GM23338 (cell line): ENCODE data around the gene HOXD4. TPM values are rescaled to one million over a fixed set of nuclear protein-coding genes. Genes with fewer than 3 reads are reported as not detected.

Experiments
- ATAC-seq: fragments of 200-7000 bp; cut with Tn5 transposase; 3 replicates; pipeline ENCODE4 v1.9.1; 2020
- DNase-seq: peaks from one replicate; pipeline ENCODE4 v3.0.0-alpha.2; 2015; ENCODE audit warnings: low spot score
- H2AFZ ChIP-seq: fragments of 200-600 bp; sonication (generic); 2 replicates; pipeline ENCODE4 v1.8.0; 2016; ENCODE audit warnings: antibody characterized with exemption, mild to moderate bottlenecking, moderate library complexity
- H3F3A ChIP-seq: fragments of 200-600 bp; sonication (generic); replicated peaks from 2 replicates; pipeline ENCODE4 v1.8.0; 2017; ENCODE audit warnings: antibody characterized with exemption, mixed run types, low read depth
- H3K27ac ChIP-seq: fragments of 200-600 bp; sonication (generic); 2 replicates; pipeline ENCODE4 v1.6.1; 2016; ENCODE audit warnings: low read depth
- H3K27me3 ChIP-seq: fragments of 200-600 bp; sonication (generic); 2 replicates; pipeline ENCODE4 v1.8.0; 2016; ENCODE audit warnings: mild to moderate bottlenecking, mixed run types, moderate library complexity; ENCODE audit not compliant: insufficient read depth
- H3K36me3 ChIP-seq: fragments of 200-600 bp; sonication (generic); 2 replicates; pipeline ENCODE4 v1.8.0; 2016; ENCODE audit warnings: mild to moderate bottlenecking; ENCODE audit not compliant: insufficient read depth
- H3K4me1 ChIP-seq: fragments of 200-600 bp; sonication (generic); 2 replicates; pipeline ENCODE4 v1.8.0; 2016; ENCODE audit warnings: mild to moderate bottlenecking, moderate library complexity; ENCODE audit not compliant: insufficient read depth
- H3K4me2 ChIP-seq: fragments of 200-600 bp; sonication (generic); 2 replicates; pipeline ENCODE4 v1.7.1; 2017; ENCODE audit warnings: mixed run types
- H3K4me3 ChIP-seq: fragments of 200-600 bp; sonication (generic); 2 replicates; pipeline ENCODE4 v1.6.1; 2016; ENCODE audit warnings: mixed run types
- H3K79me2 ChIP-seq: fragments of 200-600 bp; sonication (generic); replicated peaks from 2 replicates; pipeline ENCODE4 v1.8.0; 2017; ENCODE audit warnings: mild to moderate bottlenecking; ENCODE audit not compliant: insufficient read depth
- H3K9me2 ChIP-seq: fragments of 200-600 bp; sonication (generic); 2 replicates; pipeline ENCODE4 v1.8.0; 2017; ENCODE audit not compliant: insufficient read depth
- H4K20me1 ChIP-seq: fragments of 200-600 bp; sonication (generic); replicated peaks from 2 replicates; pipeline ENCODE4 v1.8.0; 2017; ENCODE audit warnings: mild to moderate bottlenecking; ENCODE audit not compliant: insufficient read depth
- H3K27ac Mint-ChIP-seq: 2 replicates; pipeline ENCODE4 v1.8.0; 2020; ENCODE audit warnings: inconsistent platforms, mild to moderate bottlenecking, moderate library complexity, mixed read lengths
- H3K27me3 Mint-ChIP-seq: 3 replicates; pipeline ENCODE4 v1.8.0; 2022; ENCODE audit warnings: low read depth, mild to moderate bottlenecking, moderate library complexity, mixed read lengths, inconsistent platforms; ENCODE audit not compliant: insufficient read depth, poor library complexity
- H3K36me3 Mint-ChIP-seq: 3 replicates; pipeline ENCODE4 v1.8.0; 2021; ENCODE audit warnings: low read depth, mild to moderate bottlenecking, inconsistent platforms, moderate library complexity, mixed read lengths
- H3K4me1 Mint-ChIP-seq: 3 replicates; pipeline ENCODE4 v1.8.0; 2020; ENCODE audit warnings: mild to moderate bottlenecking, inconsistent platforms, mixed read lengths
- H3K4me3 Mint-ChIP-seq: 3 replicates; pipeline ENCODE4 v1.8.0; 2021; ENCODE audit warnings: moderate library complexity, mild to moderate bottlenecking, inconsistent platforms, mixed read lengths
- H3K9me3 Mint-ChIP-seq: 3 replicates; pipeline ENCODE4 v1.8.0; 2020; ENCODE audit warnings: moderate library complexity, mild to moderate bottlenecking, inconsistent platforms, mixed read lengths
- CREB1 ChIP-seq: fragments of 250-450 bp; sonication (Bioruptor Pico); IDR thresholded peaks from 2 replicates; pipeline ENCODE4 v1.5.0; 2020; ENCODE audit warnings: low read depth, mild to moderate bottlenecking, moderate library complexity
- CTCF ChIP-seq, 2 experiments: fragments of 200-600 bp in 1 of 2; sonication (generic) in 1 of 2; conservative IDR thresholded peaks; 2 replicates each; pipeline versions ENCODE4 v1.5.1 to v1.6.1; 2016 to 2017; ENCODE audit warnings: antibody characterized with exemption in 2 of 2, low read depth in 2 of 2, mild to moderate bottlenecking in 2 of 2, moderate library complexity in 1 of 2
- EZH2 ChIP-seq: fragments of 200-600 bp; sonication (generic); IDR thresholded peaks from one replicate; pipeline ENCODE4 v1.8.0; 2017; ENCODE audit warnings: antibody characterized with exemption, mild to moderate bottlenecking, low read depth; ENCODE audit not compliant: unreplicated experiment
- EZH2phosphoT487 ChIP-seq: fragments of 200-600 bp; sonication (generic); IDR thresholded peaks from one replicate; pipeline ENCODE4 v1.8.1; 2018; ENCODE audit warnings: antibody characterized with exemption; ENCODE audit not compliant: unreplicated experiment
- JUNB ChIP-seq: IDR thresholded peaks from one replicate; pipeline ENCODE4 v1.6.1; 2016; ENCODE audit warnings: antibody characterized with exemption; ENCODE audit not compliant: unreplicated experiment
- NANOG ChIP-seq: IDR thresholded peaks from 2 replicates; pipeline ENCODE4 v1.6.1; 2016; ENCODE audit warnings: antibody characterized with exemption, borderline replicate concordance
- POLR2AphosphoS5 ChIP-seq: IDR thresholded peaks from 2 replicates; pipeline ENCODE4 v1.6.1; 2016; ENCODE audit warnings: antibody characterized with exemption, low read depth
- STAT1 ChIP-seq: IDR thresholded peaks from one replicate; pipeline ENCODE4 v1.6.1; 2016; ENCODE audit warnings: antibody characterized with exemption; ENCODE audit not compliant: unreplicated experiment
- ZNF114 ChIP-seq: fragments of 250-450 bp; sonication (Bioruptor Pico); IDR thresholded peaks from 2 replicates; pipeline ENCODE4 v1.5.0; 2020; ENCODE audit warnings: mild to moderate bottlenecking, moderate library complexity
- ZNF331 ChIP-seq: fragments of 250-450 bp; sonication (Bioruptor Pico); IDR thresholded peaks from 2 replicates; pipeline ENCODE4 v1.5.0; 2020; ENCODE audit warnings: low read depth, mild to moderate bottlenecking, moderate library complexity
- polyA plus RNA-seq: library from polyadenylated mRNA; unstranded; fragments of >200 nt; fragmentation: Nextera tagmentation; extraction: Ambion mirVana; gene quantifications from 2 replicates; pipeline ENCODE4 v1.2.1, GENCODE V29; 2016
- total RNA-seq: library from RNA; depleted of rRNA; stranded (reverse); fragments of >200 nt; shearing (Covaris generic); gene quantifications from 2 replicates; pipeline ENCODE4 v1.2.3, GENCODE V29; 2014
- TF ChIP-seq, protein P1 (sequence below): IDR thresholded peaks from one replicate; pipeline ENCODE4 v1.6.1; 2018; ENCODE audit warnings: antibody characterized with exemption; ENCODE audit not compliant: unreplicated experiment
- TF ChIP-seq, protein P2 (sequence below): IDR thresholded peaks from 2 replicates; pipeline ENCODE4 v1.6.1; 2016; ENCODE audit warnings: antibody characterized with exemption

HOXD4 gene
- total and polyA plus RNA-seq, 2 experiments from 2014 or later: not detected

GRCh38 chr2:176181551-176181950, 30.2 kb downstream of the HOXD4 start:
- no peak overlapping the region for H3K4me2 ChIP-seq
- Mint-ChIP-seq H3K27me3 (peaks cover 99% of the 10 kb centered on the region), H3K36me3 (no peaks in the 10 kb centered on the region), H3K4me3 (no peak overlapping the region), H3K4me1 (peaks cover 24% of the 10 kb centered on the region), H3K27ac (no peak overlapping the region), H3K9me3 (0 out of 3 replicates have a peak, but pooled peaks cover 3% of the 10 kb centered on the region)
- H2AFZ ChIP-seq: no peak overlapping the region
- no peak overlapping the region for H3K4me3 ChIP-seq
- no peak overlapping the region for H3K27ac ChIP-seq
- ATAC-seq: no peak
- no peak for DNase-seq
- H3K27me3 ChIP-seq: peaks cover 100% of the 10 kb centered on the region
- H3K9me2 ChIP-seq: no peaks in the 10 kb centered on the region
- peaks cover 31% of the 10 kb centered on the region for H3F3A ChIP-seq
- H3K4me1 ChIP-seq: peaks cover 25% of the 10 kb centered on the region
- no peaks in the 10 kb centered on the region for H3K79me2 ChIP-seq
- peaks cover 23% of the 10 kb centered on the region for H4K20me1 ChIP-seq
- TF ChIP-seq STAT1 (no peak), CREB1 (CRISPR knock-in tag) (no peak), EZH2 (peak; percentile 36), CTCF (conservative IDR thresholded peaks at IDR 0.05; ENCODE audit: low read depth in 2 of 2) (no peak), ZNF331 (no peak), NANOG (no peak), ZNF114 (CRISPR knock-in tag) (no peak), POLR2AphosphoS5 (no peak), JUNB (no peak)
- H3K36me3 ChIP-seq: no peaks in the 10 kb centered on the region

- Histone ChIP-seq H3K4me3 (no peak overlapping the region), H4K20me1 (peaks cover 15% of the 10 kb centered on the region), H3K9me2 (no peaks in the 10 kb centered on the region), H3K4me1 (peaks cover 28% of the 10 kb centered on the region), H3F3A (peaks cover 25% of the 10 kb centered on the region), H3K4me2 (no peak overlapping the region), H2AFZ (no peak overlapping the region), H3K27ac (no peak overlapping the region), H3K79me2 (no peaks in the 10 kb centered on the region), H3K36me3 (no peaks in the 10 kb centered on the region), H3K27me3 (peaks cover 100% of the 10 kb centered on the region)
- Mint-ChIP-seq H3K4me3 (no peak overlapping the region), H3K4me1 (peaks cover 24% of the 10 kb centered on the region), H3K27ac (no peak overlapping the region), H3K9me3 (no peaks in the 10 kb centered on the region), H3K27me3 (peaks cover 99% of the 10 kb centered on the region), H3K36me3 (no peaks in the 10 kb centered on the region)
- DNase-seq: no peak
- no peak for ATAC-seq
- no peak for TF ChIP-seq POLR2AphosphoS5
- no peak for TF ChIP-seq EZH2phosphoT487
- no peak for TF ChIP-seq ZNF331
- no peak for TF ChIP-seq STAT1
- no peak for TF ChIP-seq CREB1 (CRISPR knock-in tag)
- no peak for TF ChIP-seq NANOG
- no peak for TF ChIP-seq ZNF114 (CRISPR knock-in tag)
- TF ChIP-seq JUNB: no peak
- TF ChIP-seq, protein P1, sequence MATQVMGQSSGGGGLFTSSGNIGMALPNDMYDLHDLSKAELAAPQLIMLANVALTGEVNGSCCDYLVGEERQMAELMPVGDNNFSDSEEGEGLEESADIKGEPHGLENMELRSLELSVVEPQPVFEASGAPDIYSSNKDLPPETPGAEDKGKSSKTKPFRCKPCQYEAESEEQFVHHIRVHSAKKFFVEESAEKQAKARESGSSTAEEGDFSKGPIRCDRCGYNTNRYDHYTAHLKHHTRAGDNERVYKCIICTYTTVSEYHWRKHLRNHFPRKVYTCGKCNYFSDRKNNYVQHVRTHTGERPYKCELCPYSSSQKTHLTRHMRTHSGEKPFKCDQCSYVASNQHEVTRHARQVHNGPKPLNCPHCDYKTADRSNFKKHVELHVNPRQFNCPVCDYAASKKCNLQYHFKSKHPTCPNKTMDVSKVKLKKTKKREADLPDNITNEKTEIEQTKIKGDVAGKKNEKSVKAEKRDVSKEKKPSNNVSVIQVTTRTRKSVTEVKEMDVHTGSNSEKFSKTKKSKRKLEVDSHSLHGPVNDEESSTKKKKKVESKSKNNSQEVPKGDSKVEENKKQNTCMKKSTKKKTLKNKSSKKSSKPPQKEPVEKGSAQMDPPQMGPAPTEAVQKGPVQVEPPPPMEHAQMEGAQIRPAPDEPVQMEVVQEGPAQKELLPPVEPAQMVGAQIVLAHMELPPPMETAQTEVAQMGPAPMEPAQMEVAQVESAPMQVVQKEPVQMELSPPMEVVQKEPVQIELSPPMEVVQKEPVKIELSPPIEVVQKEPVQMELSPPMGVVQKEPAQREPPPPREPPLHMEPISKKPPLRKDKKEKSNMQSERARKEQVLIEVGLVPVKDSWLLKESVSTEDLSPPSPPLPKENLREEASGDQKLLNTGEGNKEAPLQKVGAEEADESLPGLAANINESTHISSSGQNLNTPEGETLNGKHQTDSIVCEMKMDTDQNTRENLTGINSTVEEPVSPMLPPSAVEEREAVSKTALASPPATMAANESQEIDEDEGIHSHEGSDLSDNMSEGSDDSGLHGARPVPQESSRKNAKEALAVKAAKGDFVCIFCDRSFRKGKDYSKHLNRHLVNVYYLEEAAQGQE: no peak
- no peak for TF ChIP-seq CTCF (conservative IDR thresholded peaks at IDR 0.05; ENCODE audit: low read depth in 2 of 2)
- TF ChIP-seq, protein P2, sequence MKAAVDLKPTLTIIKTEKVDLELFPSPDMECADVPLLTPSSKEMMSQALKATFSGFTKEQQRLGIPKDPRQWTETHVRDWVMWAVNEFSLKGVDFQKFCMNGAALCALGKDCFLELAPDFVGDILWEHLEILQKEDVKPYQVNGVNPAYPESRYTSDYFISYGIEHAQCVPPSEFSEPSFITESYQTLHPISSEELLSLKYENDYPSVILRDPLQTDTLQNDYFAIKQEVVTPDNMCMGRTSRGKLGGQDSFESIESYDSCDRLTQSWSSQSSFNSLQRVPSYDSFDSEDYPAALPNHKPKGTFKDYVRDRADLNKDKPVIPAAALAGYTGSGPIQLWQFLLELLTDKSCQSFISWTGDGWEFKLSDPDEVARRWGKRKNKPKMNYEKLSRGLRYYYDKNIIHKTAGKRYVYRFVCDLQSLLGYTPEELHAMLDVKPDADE: no peak
- TF ChIP-seq EZH2: no peak
These were observed 31.3 kb downstream of the HOXD4 start for GRCh38 chr2:176182671-176183070.
